Measurements from ENCODE around the gene DDX47.

DNA sequence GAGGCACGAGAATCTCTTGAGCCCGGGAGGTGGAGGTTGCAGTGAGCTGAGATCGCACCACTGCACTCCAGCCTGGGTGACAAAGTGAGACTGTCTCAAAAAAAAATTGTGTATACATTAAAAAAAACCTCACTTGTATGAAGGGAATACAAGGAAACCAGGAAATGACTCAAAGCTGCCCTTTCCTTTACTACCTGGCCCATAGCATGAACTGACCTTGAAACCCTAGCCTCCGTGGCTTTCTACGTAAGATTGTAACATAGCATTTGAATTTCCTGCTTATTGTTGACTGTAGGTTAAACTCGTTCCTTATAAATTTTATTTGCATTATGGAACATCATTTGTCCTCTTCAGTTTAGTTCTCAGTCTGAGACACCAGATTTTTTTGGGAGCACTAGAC, 9.1 kb upstream of the DDX47 start:
- TF ChIP-seq POLR2A (IDR thresholded peaks at IDR 0.05; ENCODE audit: low read depth, low read length), result no peak
- no peak for TF ChIP-seq MAZ (IDR thresholded peaks at IDR 0.05; ENCODE audit: borderline replicate concordance, low read depth, low read length)
- TF ChIP-seq, protein P1, sequence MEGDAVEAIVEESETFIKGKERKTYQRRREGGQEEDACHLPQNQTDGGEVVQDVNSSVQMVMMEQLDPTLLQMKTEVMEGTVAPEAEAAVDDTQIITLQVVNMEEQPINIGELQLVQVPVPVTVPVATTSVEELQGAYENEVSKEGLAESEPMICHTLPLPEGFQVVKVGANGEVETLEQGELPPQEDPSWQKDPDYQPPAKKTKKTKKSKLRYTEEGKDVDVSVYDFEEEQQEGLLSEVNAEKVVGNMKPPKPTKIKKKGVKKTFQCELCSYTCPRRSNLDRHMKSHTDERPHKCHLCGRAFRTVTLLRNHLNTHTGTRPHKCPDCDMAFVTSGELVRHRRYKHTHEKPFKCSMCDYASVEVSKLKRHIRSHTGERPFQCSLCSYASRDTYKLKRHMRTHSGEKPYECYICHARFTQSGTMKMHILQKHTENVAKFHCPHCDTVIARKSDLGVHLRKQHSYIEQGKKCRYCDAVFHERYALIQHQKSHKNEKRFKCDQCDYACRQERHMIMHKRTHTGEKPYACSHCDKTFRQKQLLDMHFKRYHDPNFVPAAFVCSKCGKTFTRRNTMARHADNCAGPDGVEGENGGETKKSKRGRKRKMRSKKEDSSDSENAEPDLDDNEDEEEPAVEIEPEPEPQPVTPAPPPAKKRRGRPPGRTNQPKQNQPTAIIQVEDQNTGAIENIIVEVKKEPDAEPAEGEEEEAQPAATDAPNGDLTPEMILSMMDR (conservative IDR thresholded peaks at IDR 0.05; ENCODE audit: low read depth, low read length), result no peak
- TF ChIP-seq MXI1 (IDR thresholded peaks at IDR 0.05; ENCODE audit: borderline replicate concordance, low read depth, low read length), result no peak
- no peak for TF ChIP-seq FOS (IDR thresholded peaks at IDR 0.05; ENCODE audit: low read depth, low read length)
- no peak for TF ChIP-seq SMC3 (IDR thresholded peaks at IDR 0.05; ENCODE audit: low read depth, low read length)
- TF ChIP-seq MAFK (IDR thresholded peaks at IDR 0.05; ENCODE audit: low read depth, low read length), result no peak
